Thoracic aorta (tissue), 2 donors: Measurements from ENCODE around the gene KIF7. TPM values are rescaled to one million over a fixed set of nuclear protein-coding genes. Genes with fewer than 3 reads are reported as not detected.

Source experiments
- ATAC-seq: fragments of 150-250 bp; one replicate; pipeline ENCODE4 v1.8.0; 2017; ENCODE audit warnings: low read depth; ENCODE audit not compliant: insufficient number of reproducible peaks, low FRiP score
- DNase-seq: peaks from one replicate; pipeline ENCODE4 v3.0.0-alpha.2; 2020; ENCODE audit warnings: low spot score
- H3K27ac ChIP-seq, 2 donors: fragments of 200-600 bp; sonication (generic); 1 replicate in 1 of 2; 2 replicates in 1 of 2; pipeline ENCODE4 v1.5.1; 2016; ENCODE audit warnings: mild to moderate bottlenecking in 2 of 2, moderate library complexity in 2 of 2
- H3K27me3 ChIP-seq: fragments of 200-600 bp; sonication (generic); replicated peaks from 2 replicates; pipeline ENCODE4 v1.6.0; 2016; ENCODE audit warnings: mild to moderate bottlenecking; ENCODE audit not compliant: insufficient read depth
- H3K36me3 ChIP-seq: fragments of 200-600 bp; sonication (generic); one replicate; pipeline ENCODE4 v1.5.1; 2016
- H3K4me1 ChIP-seq, 2 donors: fragments of 200-600 bp; sonication (generic); 1 replicate in 1 of 2; 2 replicates in 1 of 2; pipeline versions ENCODE4 v1.5.1 to v1.6.0; 2016; ENCODE audit warnings: low read depth in 2 of 2, mild to moderate bottlenecking in 1 of 2; ENCODE audit not compliant: control insufficient read depth in 1 of 2
- H3K4me3 ChIP-seq: fragments of 200-600 bp; sonication (generic); 2 replicates; pipeline ENCODE4 v1.5.1; 2016; ENCODE audit warnings: mild to moderate bottlenecking
- H3K9me3 ChIP-seq: fragments of 200-600 bp; sonication (generic); 2 replicates; pipeline ENCODE4 v1.5.1; 2016
- CTCF ChIP-seq: fragments of 200-600 bp; sonication (generic); IDR thresholded peaks from one replicate; pipeline ENCODE4 v1.5.1; 2019; ENCODE audit warnings: antibody characterized with exemption
- total RNA-seq, 2 donors: library from RNA; depleted of rRNA; stranded (reverse); fragments of >200 nt; gene quantifications; one replicate each; pipeline versions ENCODE4 v1.1.0 to v1.2.3, GENCODE V29; 2016

Gene KIF7
- total RNA-seq, 2 donors from 2014 or later, result 26.4 to 28.4 TPM

DNA sequence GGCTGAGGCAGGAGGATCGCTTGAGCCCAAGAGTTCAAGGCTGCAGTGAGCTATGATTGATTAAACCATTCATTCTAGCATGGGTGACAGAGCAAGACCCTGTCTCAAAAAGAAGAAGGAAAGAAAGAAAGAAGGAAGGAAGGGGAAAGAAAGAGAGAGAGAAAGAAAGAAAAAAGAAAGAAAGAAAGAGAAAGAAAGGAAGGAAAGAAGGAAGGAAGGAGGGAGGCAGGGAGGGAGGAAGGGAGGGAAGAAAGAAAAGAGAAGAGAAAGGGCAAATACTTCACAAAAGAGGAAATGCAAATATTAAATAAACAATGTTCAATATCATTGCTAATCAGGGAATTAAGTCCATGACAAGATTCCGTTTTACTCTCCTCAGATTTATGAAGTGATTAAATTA, 4.0 kb upstream of the KIF7 start:
- H3K27me3 ChIP-seq, result no peaks in the 10 kb centered on the region
- no peak for TF ChIP-seq CTCF
- no peak overlapping the region for H3K27ac ChIP-seq
- no peaks in the 10 kb centered on the region for H3K9me3 ChIP-seq
- ATAC-seq (no peak), DNase-seq (no peak)
- H3K4me1 ChIP-seq, result peaks cover 18 to 25% of the 10 kb centered on the region in 2 donors
- no peak overlapping the region for H3K4me3 ChIP-seq
- no peaks in the 10 kb centered on the region for H3K36me3 ChIP-seq

GRCh38 chr15:89657686-89658200, 2.5 kb upstream of the KIF7 start:
- Histone ChIP-seq H3K9me3 (no peaks in the 10 kb centered on the region), H3K27me3 (no peaks in the 10 kb centered on the region), H3K4me3 (no peak overlapping the region), H3K27ac (no peak overlapping the region), H3K36me3 (no peaks in the 10 kb centered on the region), H3K4me1 (peaks cover 12 to 27% of the 10 kb centered on the region in 2 donors)
- ATAC-seq (no peak), DNase-seq (no peak)
- TF ChIP-seq CTCF, result no peak

- ATAC-seq (no peak), DNase-seq (no peak)
- H3K27ac ChIP-seq, result peak overlapping the region in 1 of 2 donors; percentile 69
Measured at GRCh38 chr15:89656116-89656815, 999 bp upstream of the KIF7 start.

DNA sequence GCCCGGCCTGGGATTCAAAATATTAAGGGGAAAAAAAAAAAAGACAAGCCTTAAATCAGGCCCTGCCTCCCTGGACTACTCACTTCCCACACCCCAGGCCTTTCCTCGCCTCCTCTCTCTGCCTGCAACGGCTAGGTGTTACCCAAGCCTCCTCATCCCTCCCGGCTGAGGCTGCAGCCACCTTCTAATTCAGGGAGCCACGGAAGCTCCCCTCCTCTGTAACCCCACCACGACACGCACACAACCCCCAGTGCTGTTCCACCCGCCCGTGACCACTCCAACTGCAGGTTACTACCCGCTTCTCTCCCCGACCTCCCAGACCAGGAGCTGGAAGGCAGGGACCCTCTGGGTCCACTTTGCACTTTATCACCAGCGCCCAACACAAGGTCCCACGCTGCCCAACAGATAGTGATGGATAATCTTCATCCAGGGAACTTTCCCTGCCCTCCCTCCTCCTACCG, 936 bp downstream of the KIF7 start:
- peaks cover 5 to 17% of the 10 kb centered on the region in 2 donors for H3K4me1 ChIP-seq
- no peak for DNase-seq
- no peaks in the 10 kb centered on the region for H3K9me3 ChIP-seq
- ATAC-seq, result no peak
- no peaks in the 10 kb centered on the region for H3K36me3 ChIP-seq
- H3K27ac ChIP-seq, result peak overlapping the region; percentile 69
- TF ChIP-seq CTCF, result no peak
- H3K27me3 ChIP-seq, result no peaks in the 10 kb centered on the region
- peak overlapping the region; percentile 80 for H3K4me3 ChIP-seq

More at GRCh38 chr15:89656116-89656815, 999 bp upstream of the KIF7 start:
- no peak overlapping the region for H3K4me3 ChIP-seq
- H3K9me3 ChIP-seq, result no peaks in the 10 kb centered on the region
- peaks cover 5 to 17% of the 10 kb centered on the region in 2 donors for H3K4me1 ChIP-seq
- H3K27me3 ChIP-seq, result no peaks in the 10 kb centered on the region
- H3K36me3 ChIP-seq, result no peaks in the 10 kb centered on the region
- TF ChIP-seq CTCF, result no peak

DNA sequence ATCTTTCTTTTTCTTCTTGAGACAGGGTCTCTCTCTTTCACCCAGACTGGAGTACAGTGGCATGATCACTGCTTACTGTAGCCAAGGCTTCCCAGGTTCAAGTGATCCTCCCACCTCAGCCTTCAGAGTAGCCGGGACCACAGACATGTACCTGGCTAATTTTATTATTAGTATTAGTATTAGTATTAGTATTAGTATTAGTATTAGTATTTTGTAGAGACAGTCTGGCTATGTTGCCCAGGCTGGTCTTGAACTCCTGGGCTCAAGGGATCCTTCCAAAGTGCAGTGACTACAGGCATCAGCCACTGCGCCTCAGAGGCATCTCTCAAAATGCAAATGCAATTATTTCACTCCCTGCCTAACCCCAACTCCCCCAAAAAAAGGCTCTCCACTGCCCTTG, 1.7 kb downstream of the KIF7 start:
- DNase-seq (no peak), ATAC-seq (no peak)
- H3K27ac ChIP-seq, result no peak overlapping the region
- no peak for TF ChIP-seq CTCF
- no peaks in the 10 kb centered on the region for H3K27me3 ChIP-seq
- H3K9me3 ChIP-seq, result no peaks in the 10 kb centered on the region
- peaks cover 5 to 17% of the 10 kb centered on the region in 2 donors for H3K4me1 ChIP-seq
- peak overlapping the region; percentile 80 for H3K4me3 ChIP-seq
- no peaks in the 10 kb centered on the region for H3K36me3 ChIP-seq
